ENCODE data around the gene COQ8A.

- TF ChIP-seq CTCF (IDR thresholded peaks at IDR 0.05; ENCODE audit: low read depth, low read length) = no peak
- no peak for TF ChIP-seq POLR2A (IDR thresholded peaks at IDR 0.05; ENCODE audit: extremely low read depth, insufficient read length)
- no peak for TF ChIP-seq MAX (IDR thresholded peaks at IDR 0.05; ENCODE audit: low read depth, low read length)
- TF ChIP-seq MYC (IDR thresholded peaks at IDR 0.05; ENCODE audit: low read depth, low read length) = no peak
Measured at GRCh38 chr1:226981838-226982237, 41.7 kb downstream of the COQ8A start.

All from NB4 (cell line).